Lower leg skin (tissue), 4 donors: ENCODE results near the gene KDM6A. TPM values are rescaled to one million over a fixed set of nuclear protein-coding genes. Genes with fewer than 3 reads are reported as not detected.
A peak's percentile ranks its signal among the peaks of the same experiment; 100 is the strongest.

Experiments
- DNase-seq, 2 donors: peaks; one replicate each; pipeline ENCODE4 v3.0.0-alpha.2; 2019; ENCODE audit warnings: low spot score in 2 of 2
- H3K4me3 ChIP-seq: fragments of 200-600 bp; sonication (generic); 2 replicates; pipeline ENCODE4 v1.5.1; 2017; ENCODE audit warnings: mild to moderate bottlenecking, low read depth; ENCODE audit not compliant: poor library complexity, severe bottlenecking
- CTCF ChIP-seq, 3 donors: fragments of 450-650 bp; IDR thresholded peaks; one replicate each; pipeline ENCODE4 v1.5.1; 2016; ENCODE audit warnings: antibody characterized with exemption in 3 of 3, mild to moderate bottlenecking in 3 of 3, moderate library complexity in 2 of 3
- POLR2A ChIP-seq, 2 donors: fragments of 450-650 bp; IDR thresholded peaks; one replicate each; pipeline ENCODE4 v1.6.1; 2016 to 2017; ENCODE audit warnings: antibody characterized with exemption in 2 of 2, mild to moderate bottlenecking in 1 of 2, moderate library complexity in 1 of 2
- WGBS, 2 donors: methylation state at CpG; one replicate each; pipeline ENCODE4 v1.1.5; 2018; 5-methylcytosine and 5-hydroxymethylcytosine counted together
- intact Hi-C: fragments of 100-400 bp; cut with DNase I; formaldehyde crosslinking; loops from one replicate; pipeline ENCODE4 v1.15.0; 2023; ENCODE audit warnings: low total_unique reads
- total RNA-seq, 4 donors: library from RNA; depleted of rRNA; stranded (reverse); fragments of >200 nt; gene quantifications; one replicate each; pipeline ENCODE4 v1.1.0, GENCODE V29; 2016

KDM6A gene
- total RNA-seq, 4 donors from 2014 or later, result 30.3 to 88.2 (median 43.7) TPM

GRCh38 chrX:45142185-45142584 is 269.2 kb downstream of the KDM6A start:
- no peak for DNase-seq
- no peak overlapping the region for H3K4me3 ChIP-seq
- intact Hi-C loops, result no loop called here
- TF ChIP-seq POLR2A (IDR thresholded peaks at IDR 0.05), result no peak
- no peak for TF ChIP-seq CTCF (IDR thresholded peaks at IDR 0.05)

GRCh38 chrX:45143455-45143854 is 270.5 kb downstream of the KDM6A start:
- intact Hi-C loops, result no loop called here
- no peak overlapping the region for H3K4me3 ChIP-seq
- no peak for DNase-seq
- WGBS, 2 donors, result 77 to 79% methylated on average over 3 of the region's 3 CpGs
- TF ChIP-seq POLR2A (IDR thresholded peaks at IDR 0.05) (no peak), CTCF (IDR thresholded peaks at IDR 0.05) (no peak)

GRCh38 chrX:45145492-45146215 is 272.7 kb downstream of the KDM6A start:
- H3K4me3 ChIP-seq, result no peak overlapping the region
- TF ChIP-seq POLR2A (IDR thresholded peaks at IDR 0.05), result no peak
- 77 to 90% methylated on average over 11 of the region's 11 CpGs for WGBS, 2 donors
- peak in 1 of 2 donors; percentile 70 for DNase-seq
- intact Hi-C loops, result no loop called here

- WGBS, 2 donors, result 91 to 93% methylated on average over 7 to 9 of the region's 9 CpGs
- DNase-seq, result peak in 1 of 2 donors; percentile 65
- intact Hi-C loops, result no loop called here
- no peak overlapping the region for H3K4me3 ChIP-seq
- TF ChIP-seq CTCF (IDR thresholded peaks at IDR 0.05) (no peak), POLR2A (IDR thresholded peaks at IDR 0.05) (no peak)
Observed at GRCh38 chrX:45150821-45151220, 277.8 kb downstream of the KDM6A start.

- intact Hi-C loops, result no loop called here
- no peak overlapping the region for H3K4me3 ChIP-seq
- WGBS, 2 donors, result 75 to 93% methylated on average over 4 of the region's 4 CpGs
- peak in 1 of 2 donors; percentile 46 for DNase-seq
- TF ChIP-seq CTCF (IDR thresholded peaks at IDR 0.05), result no peak
- TF ChIP-seq POLR2A (IDR thresholded peaks at IDR 0.05), result no peak
Observed at GRCh38 chrX:45154033-45154360, 281.0 kb downstream of the KDM6A start.

GRCh38 chrX:45154462-45154861 is 281.5 kb downstream of the KDM6A start:
- intact Hi-C loops, result no loop called here
- no peak for TF ChIP-seq CTCF (IDR thresholded peaks at IDR 0.05)
- TF ChIP-seq POLR2A (IDR thresholded peaks at IDR 0.05), result no peak
- DNase-seq, result no peak
- H3K4me3 ChIP-seq, result no peak overlapping the region
